ENCODE results near the gene SPRED3.
"Not testable (repeated sequence)": the region's sequence is repeated elsewhere in the genome, so short reads cannot be mapped to it uniquely, and the experiment has no call there.

Gene SPRED3

GRCh38 chr19:38417146-38417543, 28.6 kb downstream of the SPRED3 start:
- in situ Hi-C loops (cut with HindIII; ENCODE audit: low sequenced_read_pairs), result no loop called here

- in situ Hi-C loops (cut with HindIII; ENCODE audit: low sequenced_read_pairs), result no loop called here
Measured at GRCh38 chr19:38417544-38418506, 29.3 kb downstream of the SPRED3 start.

DNA sequence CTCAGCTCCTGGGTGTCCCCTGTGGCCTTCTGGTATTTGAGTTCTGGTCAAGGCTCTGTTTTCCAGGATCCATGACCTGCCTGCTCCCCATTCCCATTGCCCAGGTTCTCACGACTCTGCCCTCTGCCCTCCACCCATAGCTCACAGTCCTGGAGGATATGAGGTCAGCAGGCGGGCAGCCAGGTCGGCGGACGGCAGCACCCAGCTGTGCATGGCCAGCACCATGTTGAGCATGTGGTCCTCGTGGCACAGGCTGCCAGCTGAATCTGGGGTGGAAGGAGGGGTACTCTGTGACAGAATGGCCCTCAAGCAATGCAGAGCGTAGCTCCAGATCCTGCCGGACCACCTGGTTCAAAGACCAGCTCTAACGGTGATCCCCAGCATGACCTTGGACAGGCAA, 32.4 kb downstream of the SPRED3 start:
- in situ Hi-C loops (cut with HindIII; ENCODE audit: low sequenced_read_pairs), result no loop called here

DNA sequence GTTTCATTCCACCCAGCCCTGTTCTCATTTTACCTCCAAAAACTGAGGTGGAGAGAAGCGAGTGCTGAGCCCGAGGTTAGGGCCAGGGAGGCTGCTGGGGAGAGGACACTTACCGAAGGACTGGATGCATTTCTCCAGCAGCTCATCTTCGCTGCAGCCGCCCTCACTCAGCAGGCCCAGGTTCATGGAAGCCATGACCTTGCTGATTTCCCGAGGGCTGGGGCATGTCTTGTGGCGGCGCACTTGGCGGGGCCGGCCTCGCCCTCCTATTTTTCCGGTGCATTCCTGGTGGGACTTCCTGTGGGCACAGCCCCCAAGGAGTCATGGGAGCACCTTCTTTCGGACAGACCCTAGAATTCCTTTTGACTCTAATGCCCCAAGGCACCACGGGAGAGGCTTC, 33.4 kb downstream of the SPRED3 start:
- in situ Hi-C loops (cut with HindIII; ENCODE audit: low sequenced_read_pairs), result no loop called here

DNA sequence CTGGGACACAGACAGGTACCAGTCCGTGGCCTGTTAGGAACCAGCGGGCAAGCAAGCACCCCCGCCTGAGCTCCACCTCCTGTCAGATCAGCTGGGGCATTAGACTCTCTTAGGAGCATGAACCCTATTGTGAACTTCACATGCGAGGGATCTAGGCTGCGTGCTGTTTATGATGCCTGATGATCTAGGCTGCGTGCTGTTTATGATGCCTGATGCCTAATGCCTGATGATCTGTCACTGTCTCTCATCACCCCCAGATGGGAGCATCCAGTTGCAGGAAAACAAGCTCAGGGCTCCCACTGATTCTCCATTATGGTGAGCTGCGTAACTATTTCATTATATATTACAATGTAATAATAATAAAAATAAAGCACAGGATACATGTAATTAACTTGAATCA, 33.9 kb downstream of the SPRED3 start:
- in situ Hi-C loops (cut with HindIII; ENCODE audit: low sequenced_read_pairs), result no loop called here

DNA sequence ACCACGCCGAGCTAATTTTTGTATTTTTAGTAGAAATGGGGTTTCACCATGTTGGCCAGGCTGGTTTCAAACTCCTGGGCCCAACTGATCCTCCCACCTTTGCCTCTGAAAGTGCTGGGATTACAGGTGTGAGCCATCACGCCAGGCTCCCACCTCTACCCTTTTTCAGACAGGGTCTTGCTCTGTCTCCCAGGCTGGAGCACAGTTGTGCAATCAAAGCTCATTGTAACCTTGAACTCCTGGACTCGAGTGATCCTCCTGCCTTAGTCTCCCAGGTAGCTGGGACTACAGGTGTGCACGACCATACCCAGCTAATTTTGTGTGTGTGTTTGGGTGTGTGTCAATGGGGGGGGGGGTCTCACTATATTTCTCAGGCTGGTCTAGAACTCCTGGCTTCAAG, 35.8 kb downstream of the SPRED3 start:
- in situ Hi-C loops (cut with HindIII; ENCODE audit: low sequenced_read_pairs), result no loop called here

- in situ Hi-C loops (cut with HindIII; ENCODE audit: low sequenced_read_pairs), result no loop called here
Measured at GRCh38 chr19:38425222-38425809, 36.8 kb downstream of the SPRED3 start.

DNA sequence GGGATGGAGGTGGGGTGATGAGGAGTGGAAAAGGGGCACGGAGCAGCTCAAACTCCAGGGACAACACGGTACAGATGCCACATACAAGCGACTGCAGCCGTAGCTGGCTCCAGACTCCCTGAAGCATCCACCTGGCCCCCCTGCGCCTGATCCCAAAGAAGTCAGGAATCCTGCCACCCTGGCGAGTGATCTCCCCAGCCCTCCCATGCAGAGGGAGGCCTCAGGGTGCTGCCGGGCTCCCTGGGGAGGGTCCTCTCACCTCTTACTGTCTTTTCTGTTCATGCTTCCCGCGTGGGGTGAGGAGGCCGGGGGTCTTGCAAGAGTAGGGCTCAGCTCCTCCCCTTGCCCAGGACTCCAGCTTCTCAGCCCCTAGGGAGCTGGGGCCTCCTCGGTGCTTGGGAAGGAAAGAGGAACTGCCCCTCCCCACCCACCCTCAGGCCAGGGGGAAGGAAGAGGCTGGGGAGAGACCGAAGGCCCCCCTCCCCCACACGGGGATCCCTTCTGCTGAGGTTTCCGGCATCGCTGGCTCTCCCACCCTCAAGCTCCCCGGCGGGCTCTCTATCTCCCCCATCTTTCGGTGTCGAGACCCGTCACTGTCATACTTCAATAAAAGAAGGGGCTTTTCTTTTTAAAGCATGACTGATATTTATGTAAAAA, 37.4 kb downstream of the SPRED3 start, which contains the start of gene RASGRP4:
RASGRP4 (minus strand) TSS at position 410 of the 657 bp plus-strand sequence; CDS start at position 282, 128 bp downstream.
- in situ Hi-C loops (cut with HindIII; ENCODE audit: low sequenced_read_pairs), result no loop called here

DNA sequence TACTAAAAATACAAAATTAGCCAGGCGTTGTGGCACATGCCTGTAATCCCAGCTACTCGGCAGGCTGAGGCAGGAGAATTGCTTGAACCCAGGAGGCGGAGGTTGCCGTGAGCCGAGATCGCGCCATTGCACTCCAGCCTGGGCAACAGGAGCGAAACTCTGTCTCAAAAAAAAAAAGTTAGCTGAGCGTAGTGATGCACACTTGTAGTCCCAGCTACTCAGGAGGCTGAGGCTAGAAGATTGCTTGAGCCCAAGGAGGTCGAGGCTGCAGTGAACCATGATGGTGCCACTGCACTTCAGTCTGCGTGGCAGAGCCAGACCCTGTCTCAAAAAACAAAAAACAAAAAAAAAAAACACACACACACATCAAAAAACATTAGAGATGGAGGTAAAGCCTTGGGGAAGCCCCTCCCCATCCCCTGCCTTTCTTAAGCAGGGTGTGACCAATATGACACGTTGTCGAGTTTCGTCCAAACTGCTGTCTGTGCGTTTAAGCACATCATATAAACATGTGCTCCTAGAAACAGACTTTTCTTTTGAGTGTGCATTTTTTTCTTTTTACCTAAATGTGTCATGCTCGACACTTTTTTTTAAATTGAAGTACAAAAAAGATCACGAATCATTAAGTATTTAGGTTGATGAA, 38.7 kb downstream of the SPRED3 start:
- in situ Hi-C loops (cut with HindIII; ENCODE audit: low sequenced_read_pairs), result not testable (repeated sequence)

DNA sequence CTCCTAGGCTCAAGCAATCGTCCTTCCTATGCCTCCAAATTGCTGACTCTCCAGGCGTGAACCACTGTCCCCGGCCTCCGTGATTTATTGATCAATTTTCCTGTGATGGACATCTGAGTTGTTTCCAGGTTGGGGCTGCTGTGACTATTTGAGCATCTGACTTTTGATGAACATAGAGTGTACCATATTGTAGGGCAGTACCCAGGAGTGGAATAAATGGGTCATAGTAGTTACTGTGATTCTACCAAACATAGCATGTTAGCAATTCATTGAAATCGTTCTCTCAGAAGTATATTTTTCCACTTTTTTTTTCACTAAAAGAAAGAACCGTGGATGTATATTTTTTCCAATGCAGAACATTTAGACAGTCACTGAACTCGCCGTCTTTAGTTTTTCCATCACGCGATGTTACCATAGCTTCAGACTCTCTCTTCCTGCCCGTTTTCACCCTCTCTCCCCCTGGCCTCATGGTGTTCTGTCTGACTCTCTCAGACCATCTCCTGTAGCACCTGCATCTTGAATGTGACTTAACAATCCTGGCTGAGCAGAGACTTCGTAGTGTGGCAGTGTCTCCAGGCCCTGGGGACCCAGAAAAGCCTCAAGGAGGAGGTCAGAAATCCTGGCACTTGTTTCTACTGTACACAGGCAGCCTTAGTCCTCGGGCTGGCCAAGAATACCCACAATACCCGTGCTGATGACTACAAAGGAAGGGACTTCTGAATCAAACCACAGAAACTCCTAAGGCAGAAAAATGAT, 40.7 kb downstream of the SPRED3 start:
- in situ Hi-C loops (cut with HindIII; ENCODE audit: low sequenced_read_pairs), result no loop called here

DNA sequence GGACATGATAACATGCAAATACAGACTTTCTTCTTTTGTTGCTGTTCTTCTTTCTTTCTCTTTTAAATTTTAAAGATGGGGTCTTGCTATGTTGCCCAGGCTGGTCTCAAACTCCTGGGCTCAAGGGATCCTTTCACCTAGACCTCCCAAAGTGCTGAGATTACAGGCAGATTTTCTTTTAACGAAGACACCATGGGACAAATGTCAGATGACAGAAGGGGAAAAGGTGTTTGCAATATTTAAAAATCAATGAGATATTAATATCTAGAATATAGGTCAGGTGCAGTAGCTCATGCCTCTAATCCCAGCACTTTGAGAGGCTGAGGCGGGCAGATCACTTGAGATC, 41.3 kb downstream of the SPRED3 start:
- in situ Hi-C loops (cut with HindIII; ENCODE audit: low sequenced_read_pairs), result no loop called here

DNA sequence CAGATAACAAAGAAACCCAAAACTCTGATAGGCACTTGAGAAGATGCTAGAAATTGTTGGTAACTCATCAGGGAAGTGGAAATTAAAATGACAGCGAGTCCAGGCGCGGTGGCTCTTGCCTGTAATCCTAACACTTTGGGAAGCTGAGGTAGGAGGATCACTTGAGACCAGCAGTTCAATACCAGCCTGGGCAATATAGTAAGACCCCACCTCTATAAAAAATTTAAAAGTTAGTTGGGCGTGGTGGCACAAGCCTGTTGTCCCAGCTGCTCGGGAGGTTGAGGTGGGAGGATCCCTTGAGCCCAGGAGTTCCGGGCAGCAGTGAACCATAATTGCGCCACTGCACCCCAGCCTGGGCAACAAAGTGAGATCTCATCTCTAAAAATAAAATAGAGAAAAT, 42.4 kb downstream of the SPRED3 start:
- in situ Hi-C loops (cut with HindIII; ENCODE audit: low sequenced_read_pairs), result no loop called here

DNA sequence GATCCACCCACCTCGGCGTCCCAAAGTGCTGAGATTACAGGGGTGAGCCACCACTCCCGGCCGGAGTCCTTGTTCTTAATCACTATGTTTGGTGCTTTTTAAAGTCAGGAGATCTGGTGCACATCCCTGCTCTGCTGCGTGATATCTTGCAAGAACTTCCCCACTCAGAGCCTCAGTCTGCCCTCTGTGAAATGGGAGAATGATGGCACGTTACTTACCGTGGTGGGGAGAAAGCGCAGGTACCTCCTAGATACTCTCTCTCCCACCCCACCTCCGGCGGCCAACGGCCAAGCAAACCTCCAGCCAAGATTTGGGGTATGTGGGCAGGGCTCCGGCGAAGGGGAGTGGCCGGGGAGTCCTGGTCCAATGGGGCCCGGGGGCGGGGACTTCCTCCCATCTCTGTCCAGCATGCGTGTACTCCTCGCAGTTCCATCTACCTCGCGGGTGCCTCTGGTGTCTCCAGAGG, 44.8 kb downstream of the SPRED3 start, which contains the start of gene RYR1:
RYR1 (plus strand) TSS at position 424 of the 466 bp plus-strand sequence. CDS start 139 bp downstream, outside the sequence.
- in situ Hi-C loops (cut with HindIII; ENCODE audit: low sequenced_read_pairs), result no loop called here

DNA sequence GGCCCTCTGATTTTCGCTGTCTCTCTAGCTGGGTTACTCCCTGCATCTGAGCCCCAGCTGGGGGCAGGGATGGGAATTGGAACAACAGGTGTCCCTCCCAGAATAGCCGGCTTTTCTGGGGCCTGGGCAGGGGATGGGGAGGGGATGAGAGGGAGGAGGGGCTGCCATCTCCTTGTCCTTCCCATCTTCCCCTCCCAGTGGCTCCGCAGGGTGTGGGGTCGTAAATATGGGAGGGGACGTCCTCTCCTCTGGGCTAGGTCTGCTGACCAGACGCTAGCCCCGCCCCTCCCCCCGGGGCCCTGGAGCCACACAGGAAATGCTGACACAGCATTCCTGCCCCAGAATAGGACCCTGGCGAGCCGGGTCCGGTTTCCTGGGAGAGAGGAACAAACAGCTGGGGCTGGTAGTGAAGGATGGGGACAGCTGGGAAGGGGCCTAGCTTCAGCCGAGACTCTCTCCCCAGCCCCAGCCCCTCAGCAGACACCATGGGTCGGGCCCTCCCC, 46.1 kb downstream of the SPRED3 start:
- in situ Hi-C loops (cut with HindIII; ENCODE audit: low sequenced_read_pairs), result no loop called here

DNA sequence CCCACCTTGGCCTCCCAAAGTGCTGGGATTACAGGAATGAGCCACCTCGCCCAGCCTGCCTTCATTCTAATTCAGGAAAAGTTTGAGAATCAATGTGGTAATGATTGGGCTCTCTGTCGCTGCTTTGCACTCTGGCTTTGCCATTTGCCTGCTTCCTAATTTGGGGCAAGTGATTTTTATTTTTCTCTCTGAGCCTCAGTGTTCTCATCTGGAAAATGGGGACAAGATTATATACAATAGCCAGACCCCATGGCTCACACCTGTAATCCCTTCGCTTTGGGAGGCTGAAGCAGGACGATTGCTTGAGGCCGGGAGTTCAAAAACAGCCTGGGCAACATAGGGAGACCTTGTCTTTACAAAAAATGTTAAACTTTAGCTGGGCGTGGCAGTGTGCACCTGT, 48.8 kb downstream of the SPRED3 start:
- in situ Hi-C loops (cut with HindIII; ENCODE audit: low sequenced_read_pairs), result no loop called here

DNA sequence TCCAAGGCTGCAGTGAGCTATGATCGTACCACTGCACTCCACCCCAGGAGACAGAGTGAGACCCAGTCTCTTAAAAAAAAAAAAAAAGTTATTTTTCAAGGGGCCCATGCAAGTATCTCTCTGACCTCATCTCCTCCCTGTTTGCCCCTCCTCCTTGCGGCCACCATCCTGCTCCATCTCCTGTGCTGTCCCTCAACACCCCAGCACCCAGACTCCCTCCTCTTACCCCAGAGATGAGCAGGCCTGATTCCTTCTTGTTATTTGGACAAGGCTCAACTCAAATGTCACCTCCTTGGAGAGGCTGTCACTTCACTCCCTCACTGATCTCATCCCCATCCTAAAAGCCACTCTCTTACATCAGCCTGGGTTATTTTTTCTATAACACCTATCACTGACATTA, 49.4 kb downstream of the SPRED3 start:
- in situ Hi-C loops (cut with HindIII; ENCODE audit: low sequenced_read_pairs), result no loop called here

DNA sequence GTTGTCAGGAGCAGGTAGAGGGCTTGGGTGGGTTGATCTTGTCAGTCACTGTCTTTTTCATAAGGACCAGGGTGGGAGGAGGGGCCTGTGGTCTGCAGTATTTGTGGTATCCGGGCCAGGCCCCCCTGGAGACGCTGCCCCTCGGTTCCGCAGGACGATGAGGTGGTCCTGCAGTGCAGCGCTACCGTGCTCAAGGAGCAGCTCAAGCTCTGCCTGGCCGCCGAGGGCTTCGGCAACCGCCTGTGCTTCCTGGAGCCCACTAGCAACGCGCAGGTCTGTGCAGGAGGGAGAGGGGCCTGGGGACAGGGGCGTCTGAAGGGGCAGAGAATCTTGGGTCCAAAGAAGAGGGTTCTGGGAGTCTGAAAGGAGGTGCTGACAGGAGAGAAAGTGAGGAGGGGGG, 52.1 kb downstream of the SPRED3 start:
- in situ Hi-C loops (cut with HindIII; ENCODE audit: low sequenced_read_pairs), result no loop called here

GRCh38 chr19:38441657-38442348, 53.3 kb downstream of the SPRED3 start:
- in situ Hi-C loops (cut with HindIII; ENCODE audit: low sequenced_read_pairs), result no loop called here

DNA sequence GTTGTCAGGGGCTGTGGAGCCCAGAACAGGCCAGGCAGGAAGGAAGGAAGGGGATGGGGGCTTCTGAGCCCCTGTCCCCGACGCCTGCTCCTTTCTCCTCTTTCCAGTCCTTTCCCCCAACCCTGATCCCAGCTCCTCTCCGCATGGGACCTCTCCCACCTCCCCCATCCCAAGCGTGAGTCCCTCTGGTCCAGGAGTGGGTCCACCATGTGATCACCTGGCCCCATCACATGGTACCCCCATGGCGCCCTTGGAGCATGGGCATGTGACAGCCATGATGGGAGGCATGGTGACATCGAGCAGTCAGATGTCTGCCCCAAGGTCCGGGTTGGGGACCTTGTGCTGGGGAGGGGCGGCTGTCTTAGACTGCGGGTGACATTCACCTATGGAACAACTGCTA, 54.2 kb downstream of the SPRED3 start:
- in situ Hi-C loops (cut with HindIII; ENCODE audit: low sequenced_read_pairs), result no loop called here
